H1 (cell line): Measurements from ENCODE around the gene MAGI2. TPM values are rescaled to one million over a fixed set of nuclear protein-coding genes. Genes with fewer than 3 reads are reported as not detected.

Experiments used
- CBX5 ChIP-seq: fragments of 300-800, 300-1000 bp; sonication (generic); IDR thresholded peaks from 2 replicates; pipeline ENCODE4 v1.7.1; 2016; ENCODE audit warnings: antibody characterized with exemption, low read length, low read depth
- CTBP2 ChIP-seq: IDR thresholded peaks from 2 replicates; pipeline ENCODE4 v1.7.0; 2011; ENCODE audit warnings: borderline replicate concordance, mild to moderate bottlenecking, moderate library complexity, mixed read lengths, low read length; ENCODE audit not compliant: insufficient read depth, insufficient read length
- KDM4A ChIP-seq: IDR thresholded peaks from one replicate; pipeline ENCODE4 v1.7.1; 2012; ENCODE audit warnings: low read depth, mild to moderate bottlenecking, moderate library complexity, low read length, inconsistent platforms; ENCODE audit not compliant: severe bottlenecking
- PHF8 ChIP-seq: fragments of 200-600 bp; sonication (generic); conservative IDR thresholded peaks from 2 replicates; pipeline ENCODE4 v1.7.1; 2012; ENCODE audit warnings: low read depth, mild to moderate bottlenecking, inconsistent platforms, low read length, moderate library complexity
- RAD21 ChIP-seq, 2 experiments: IDR thresholded peaks in 1 of 2; conservative IDR thresholded peaks in 1 of 2; 2 replicates each; pipeline ENCODE4 v1.6.1; 2011; ENCODE audit warnings: low read depth in 2 of 2, low read length in 2 of 2, improper control_type of control experiment in 1 of 2, inconsistent platforms in 1 of 2, mild to moderate bottlenecking in 1 of 2, moderate library complexity in 1 of 2
- TEAD4 ChIP-seq: IDR thresholded peaks from 2 replicates; pipeline ENCODE4 v1.6.1; 2012; ENCODE audit warnings: low read depth, low read length, inconsistent platforms, mixed read lengths
- polyA plus RNA-seq, 7 experiments: library from polyadenylated mRNA; depleted of rRNA in 3 of 7; stranded (reverse) in 5 of 7; unstranded in 2 of 7; fragments of >200 nt in 5 of 7; fragments of 200-250 nt in 2 of 7; gene quantifications; 1 replicate in 5 of 7; 2 replicates in 1 of 7; 4 replicates in 1 of 7; pipeline versions ENCODE4 v1.2.1 to v1.2.3, GENCODE V29; 2011 to 2013; ENCODE audit warnings: missing spikeins in 2 of 7, mixed read lengths in 2 of 7
- total RNA-seq: library from RNA; stranded (reverse); fragmentation: NEBNext Ultra II Directional; extraction: Animal tissue kit (Norgen Biotek cat#: 25700); gene quantifications from 2 replicates; pipeline ENCODE4 v1.2.1, GENCODE V29; 2021

MAGI2 gene
- total and polyA plus RNA-seq, 2 of the 8 experiments (the other 6 are each of a cell fraction or from before 2014, with no cell fraction given) = 6.0 to 27.3 TPM

- TF ChIP-seq CBX5 (no peak), KDM4A (no peak), RAD21 (IDR thresholded peaks at IDR 0.05 in 1 of 2, conservative IDR thresholded peaks at IDR 0.05 in 1 of 2; ENCODE audit: low read depth in 2 of 2, low read length in 2 of 2) (no peak), CTBP2 (no peak), TEAD4 (no peak), PHF8 (no peak)
Observed at GRCh38 chr7:79009647-79010046, 443.8 kb downstream of the MAGI2 start (continued).
